GM18951 (cell line): ENCODE data around the gene BBS12.

Experiments
- POLR2A ChIP-seq: IDR thresholded peaks from 4 replicates; pipeline ENCODE4 v1.6.1; 2011; ENCODE audit warnings: mild to moderate bottlenecking; ENCODE audit not compliant: insufficient read length, insufficient read depth; ENCODE audit errors: extremely low read depth
- in situ Hi-C: fragments of 300-500 bp; cut with MboI; formaldehyde crosslinking; loops from one replicate; pipeline ENCODE4 v1.12.0; 2022; ENCODE audit warnings: low sequenced_read_pairs, mixed read lengths, inconsistent platforms; ENCODE audit not compliant: unreplicated experiment

BBS12 gene

DNA sequence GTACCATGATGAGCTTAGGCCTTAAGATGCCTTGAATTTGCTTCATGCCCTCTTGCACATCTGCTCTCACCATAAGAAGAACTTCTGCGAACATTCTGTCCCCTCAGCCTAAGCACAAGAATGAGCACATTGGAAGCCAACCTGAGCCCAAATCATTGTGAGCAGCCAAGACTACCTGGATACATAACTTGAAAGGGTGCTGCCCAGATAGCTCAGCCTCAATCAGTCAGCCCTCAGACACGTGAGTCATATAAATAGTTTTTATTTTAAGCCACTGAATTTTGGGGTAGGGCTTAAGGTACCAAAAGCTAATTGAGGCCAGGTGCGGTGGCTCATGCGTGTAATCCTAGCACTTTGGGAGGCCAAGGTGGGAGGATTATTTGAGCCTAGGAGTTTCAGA is 27.5 kb upstream of the BBS12 start:
- no peak for TF ChIP-seq POLR2A
- in situ Hi-C loops, result no loop called here

- no peak for TF ChIP-seq POLR2A
- in situ Hi-C loops, result no loop called here
These were observed 26.9 kb upstream of the BBS12 start for GRCh38 chr4:122705547-122706117.

- no peak for TF ChIP-seq POLR2A
- in situ Hi-C loops, result no loop called here
These were observed 26.0 kb upstream of the BBS12 start for GRCh38 chr4:122706511-122706910.

- in situ Hi-C loops, result no loop called here
- TF ChIP-seq POLR2A, result no peak
These were observed 25.0 kb upstream of the BBS12 start for GRCh38 chr4:122707497-122707896.

- in situ Hi-C loops, result no loop called here
- TF ChIP-seq POLR2A, result no peak
These were observed 23.3 kb upstream of the BBS12 start for GRCh38 chr4:122709236-122709635.

DNA sequence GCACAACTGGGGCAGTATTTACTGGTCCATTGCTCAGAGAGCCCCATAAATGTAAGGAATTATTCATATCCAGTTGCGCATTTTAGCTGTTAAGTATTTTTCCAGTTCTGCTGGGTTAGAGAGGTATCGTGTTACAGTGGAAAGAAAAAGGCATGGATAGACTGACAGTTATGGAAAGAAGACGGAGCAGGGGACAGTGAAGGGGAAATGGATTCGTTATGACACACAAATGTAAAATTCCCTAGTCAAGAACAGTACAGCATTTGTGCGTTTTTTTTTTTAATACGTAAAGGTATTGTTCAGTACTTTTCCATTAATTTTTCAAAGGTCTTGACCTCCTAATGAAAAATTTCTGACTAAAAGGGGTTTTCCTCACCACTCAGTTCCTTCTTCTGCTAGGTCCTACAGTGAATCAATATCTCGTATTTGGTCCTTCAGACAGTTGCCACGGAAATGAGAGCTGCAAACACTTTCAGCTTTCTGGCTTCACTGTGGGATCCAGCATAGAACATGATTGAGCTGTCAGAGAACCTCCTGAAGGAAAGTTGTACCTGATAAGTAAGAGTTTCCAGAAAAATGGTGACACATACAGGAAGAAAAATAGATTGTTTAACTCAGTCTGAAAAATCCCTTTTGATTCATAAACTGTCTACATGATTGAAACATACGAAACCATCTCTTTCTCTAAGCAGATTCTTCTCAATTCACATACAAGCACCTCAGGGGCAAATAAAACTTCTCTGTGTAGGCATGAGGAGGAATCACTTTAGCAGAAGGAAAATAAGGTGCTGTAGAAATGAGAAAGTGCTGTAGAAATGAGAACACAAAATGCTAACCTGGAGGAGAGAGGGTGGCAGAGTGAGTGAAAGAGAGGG is 21.8 kb upstream of the BBS12 start:
- TF ChIP-seq POLR2A, result no peak
- in situ Hi-C loops, result no loop called here

DNA sequence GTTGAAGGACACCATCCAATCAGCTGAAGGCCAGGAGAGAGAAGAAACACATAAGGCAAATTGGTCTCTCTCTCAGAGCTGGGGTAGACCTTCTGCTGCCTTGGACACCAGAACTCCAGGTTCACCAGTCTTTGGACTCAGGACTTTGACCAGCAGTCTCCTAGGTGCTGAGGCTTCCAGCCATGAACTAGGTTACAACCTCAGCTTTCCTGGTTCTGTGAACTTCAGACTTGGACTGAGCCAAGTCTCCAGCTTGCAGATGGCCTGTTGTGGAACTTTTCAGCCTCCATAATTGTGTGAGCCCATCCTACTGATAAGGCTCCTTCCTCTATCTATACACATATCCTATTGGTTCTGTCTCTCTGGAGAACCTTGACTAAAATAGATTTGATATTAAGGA is 20.6 kb upstream of the BBS12 start:
- in situ Hi-C loops, result no loop called here
- no peak for TF ChIP-seq POLR2A

DNA sequence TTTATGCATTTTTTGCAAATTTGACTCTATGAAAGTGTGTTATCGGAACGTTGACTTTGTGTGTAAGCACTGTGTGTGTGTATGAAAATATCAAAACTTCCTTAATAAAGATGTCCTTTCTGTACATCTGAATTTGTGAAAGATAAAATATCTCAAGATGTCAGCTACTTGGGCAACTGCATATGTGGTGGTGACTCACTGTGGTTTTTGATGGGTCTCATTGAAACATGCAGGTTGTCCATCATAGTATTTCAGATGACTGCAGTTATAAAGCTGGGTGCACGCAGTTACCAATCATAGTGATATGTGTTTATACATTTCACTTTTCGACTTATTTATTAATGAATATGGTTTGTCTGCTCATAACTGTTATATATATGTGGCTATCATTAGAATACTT is 19.7 kb upstream of the BBS12 start:
- no peak for TF ChIP-seq POLR2A
- in situ Hi-C loops, result no loop called here

GRCh38 chr4:122715221-122715620 is 17.3 kb upstream of the BBS12 start:
- in situ Hi-C loops, result no loop called here
- TF ChIP-seq POLR2A, result no peak

DNA sequence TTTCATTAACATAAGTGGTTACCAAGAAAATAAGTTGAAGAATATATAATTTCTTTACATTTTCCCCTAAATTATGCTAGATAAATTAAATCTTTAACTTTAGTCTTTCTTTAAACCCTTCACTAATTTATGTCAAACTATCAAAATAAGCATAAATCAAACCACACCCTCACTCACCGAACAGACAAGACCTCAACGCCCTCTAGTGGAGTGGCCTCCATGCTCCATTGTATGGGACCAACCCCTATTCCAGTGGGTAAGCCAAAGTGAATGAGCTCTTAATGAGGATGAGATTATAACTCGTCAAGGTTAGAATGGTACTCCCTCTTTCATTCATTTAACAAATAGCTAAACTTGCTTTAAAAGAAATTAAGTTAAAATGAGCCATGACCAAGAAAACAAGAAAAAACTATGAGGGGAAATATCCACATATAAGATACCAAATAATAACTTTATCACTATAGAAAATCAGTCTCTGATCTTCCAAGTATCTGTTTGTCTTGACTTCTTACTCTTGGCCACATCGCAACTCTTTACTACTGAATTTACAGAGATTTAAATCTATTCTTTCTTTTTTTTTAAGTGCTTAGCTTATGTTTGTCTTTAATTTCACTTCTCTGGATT is 15.6 kb upstream of the BBS12 start:
- in situ Hi-C loops, result no loop called here
- no peak for TF ChIP-seq POLR2A

- TF ChIP-seq POLR2A, result no peak
- in situ Hi-C loops, result no loop called here
These were observed 14.2 kb upstream of the BBS12 start for GRCh38 chr4:122718281-122718680.

GRCh38 chr4:122722256-122722655 is 10.2 kb upstream of the BBS12 start:
- in situ Hi-C loops, result no loop called here
- TF ChIP-seq POLR2A, result no peak

DNA sequence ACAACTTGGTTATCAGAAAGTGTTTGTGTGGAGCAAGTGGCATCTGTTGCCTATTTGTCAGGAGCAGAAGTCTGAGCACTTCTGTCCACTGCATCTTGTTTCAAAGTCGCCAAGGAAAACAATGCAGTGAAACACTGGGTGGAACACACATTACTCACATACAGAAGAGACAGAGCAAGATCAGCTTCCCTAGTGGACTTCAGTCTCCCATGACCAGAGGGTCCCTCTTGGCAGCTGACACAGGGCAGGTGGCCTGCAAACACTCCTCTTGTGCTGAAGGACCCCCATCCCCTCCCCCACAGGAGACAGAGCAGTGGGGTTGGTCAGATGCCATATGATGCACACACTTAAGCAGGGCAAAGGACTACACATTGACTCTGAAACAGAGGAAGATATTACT is 3.6 kb upstream of the BBS12 start:
- in situ Hi-C loops, result no loop called here
- TF ChIP-seq POLR2A, result no peak

DNA sequence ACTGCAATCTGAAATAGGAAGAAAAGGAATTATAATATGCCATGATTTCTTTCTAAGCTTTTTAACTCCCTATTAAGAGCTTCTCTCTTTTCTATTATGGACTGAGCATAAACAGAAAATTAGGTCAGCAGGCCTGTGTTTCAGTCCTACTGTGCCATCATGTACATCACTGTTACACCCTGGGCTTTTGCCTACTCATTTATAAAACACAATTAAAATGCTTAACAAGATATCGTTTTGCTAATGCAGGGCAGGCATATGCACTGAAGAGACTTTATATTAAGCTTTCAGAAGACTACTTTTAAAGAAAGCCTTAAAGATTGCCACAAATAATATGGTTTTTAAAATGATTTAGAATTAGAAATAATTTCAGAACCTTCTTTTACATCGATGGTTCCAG is 828 bp upstream of the BBS12 start:
- no peak for TF ChIP-seq POLR2A

More for the DNA sequence above, 828 bp upstream of the BBS12 start:
- in situ Hi-C loops, result no loop called here
